Measurements from ENCODE around the gene DCHS1.

The DCHS1 gene

GRCh38 chr11:6655020-6655789, 404 bp downstream of the DCHS1 start:
- Histone ChIP-seq H4K20me1 (ENCODE audit: insufficient read depth) (no peaks in the 10 kb centered on the region), H3K4me2 (no peak overlapping the region), H3K36me3 (ENCODE audit: insufficient read depth) (no peaks in the 10 kb centered on the region), H3K79me2 (ENCODE audit: insufficient read depth, low read depth) (no peaks in the 10 kb centered on the region), H3K4me1 (ENCODE audit: low read depth, poor library complexity, severe bottlenecking) (no peaks in the 10 kb centered on the region), H2AFZ (ENCODE audit: low read depth) (no peak overlapping the region), H3K4me3 (IDR thresholded peaks at IDR 0.05; ENCODE audit: insufficient read depth, low read depth, low read length) (no peak overlapping the region), H3K27ac (no peak overlapping the region), H3K27me3 (ENCODE audit: insufficient read depth, low read depth) (no peaks in the 10 kb centered on the region), H3K9ac (no peak overlapping the region)
- TF ChIP-seq CTCF (conservative IDR thresholded peaks at IDR 0.05; ENCODE audit: low read depth, low read length), result no peak

DNA sequence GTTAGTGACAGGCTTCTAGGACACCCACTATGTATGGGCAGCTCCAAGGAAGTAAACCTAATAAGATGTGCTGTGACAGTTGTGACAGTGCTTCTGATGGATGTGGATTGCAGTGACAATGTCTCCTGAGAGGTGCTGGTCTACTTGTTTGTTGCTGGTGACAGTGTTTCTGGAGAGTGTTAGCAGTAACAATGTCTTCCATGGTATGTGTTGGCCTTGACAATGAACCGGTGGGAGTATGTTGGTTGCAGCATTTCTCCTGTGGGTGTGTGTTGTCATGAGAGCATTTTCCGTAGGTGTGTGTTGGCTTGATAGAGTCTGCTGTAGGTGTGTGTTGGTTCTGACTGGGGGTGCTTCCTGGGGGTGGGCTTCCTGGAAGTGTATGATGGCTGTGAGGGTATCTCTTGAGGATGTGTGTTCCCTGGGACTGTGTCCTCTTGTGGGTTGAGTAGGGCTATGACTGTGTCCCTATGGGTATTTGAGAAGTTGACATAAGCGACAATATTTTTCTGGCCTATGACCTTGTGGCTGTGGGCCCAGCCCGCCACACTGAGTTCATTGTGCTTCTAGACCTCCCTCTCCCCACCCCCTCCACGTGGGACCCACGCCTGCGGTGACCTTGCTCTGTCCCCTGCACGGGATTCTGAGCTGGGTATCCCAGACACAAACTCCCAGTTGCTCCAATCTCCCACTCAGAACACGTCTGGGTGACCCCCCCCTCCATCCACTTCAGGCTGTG, 1.2 kb downstream of the DCHS1 start:
- Histone ChIP-seq H3K79me2 (ENCODE audit: insufficient read depth, low read depth) (no peaks in the 10 kb centered on the region), H2AFZ (ENCODE audit: low read depth) (no peak overlapping the region), H3K4me2 (no peak overlapping the region), H3K4me3 (IDR thresholded peaks at IDR 0.05; ENCODE audit: insufficient read depth, low read depth, low read length) (no peak overlapping the region), H3K4me1 (ENCODE audit: low read depth, poor library complexity, severe bottlenecking) (no peaks in the 10 kb centered on the region), H3K9ac (no peak overlapping the region), H3K27me3 (ENCODE audit: insufficient read depth, low read depth) (no peaks in the 10 kb centered on the region), H3K36me3 (ENCODE audit: insufficient read depth) (no peaks in the 10 kb centered on the region), H4K20me1 (ENCODE audit: insufficient read depth) (no peaks in the 10 kb centered on the region), H3K27ac (no peak overlapping the region)
- no peak for TF ChIP-seq CTCF (conservative IDR thresholded peaks at IDR 0.05; ENCODE audit: low read depth, low read length)

GRCh38 chr11:6653656-6654055, 2.0 kb downstream of the DCHS1 start:
- no peak overlapping the region for H3K9ac ChIP-seq
- H4K20me1 ChIP-seq (ENCODE audit: insufficient read depth), result no peaks in the 10 kb centered on the region
- H3K4me1 ChIP-seq (ENCODE audit: low read depth, poor library complexity, severe bottlenecking), result no peaks in the 10 kb centered on the region
- H3K27ac ChIP-seq, result no peak overlapping the region
- TF ChIP-seq CTCF (conservative IDR thresholded peaks at IDR 0.05; ENCODE audit: low read depth, low read length), result no peak
- no peaks in the 10 kb centered on the region for H3K27me3 ChIP-seq (ENCODE audit: insufficient read depth, low read depth)
- H2AFZ ChIP-seq (ENCODE audit: low read depth), result no peak overlapping the region
- H3K4me2 ChIP-seq, result no peak overlapping the region
- no peak overlapping the region for H3K4me3 ChIP-seq (IDR thresholded peaks at IDR 0.05; ENCODE audit: insufficient read depth, low read depth, low read length)
- H3K36me3 ChIP-seq (ENCODE audit: insufficient read depth), result no peaks in the 10 kb centered on the region
- H3K79me2 ChIP-seq (ENCODE audit: insufficient read depth, low read depth), result no peaks in the 10 kb centered on the region

- Histone ChIP-seq H2AFZ (ENCODE audit: low read depth) (no peak overlapping the region), H3K9ac (no peak overlapping the region), H3K27me3 (ENCODE audit: insufficient read depth, low read depth) (no peaks in the 10 kb centered on the region), H3K4me3 (IDR thresholded peaks at IDR 0.05; ENCODE audit: insufficient read depth, low read depth, low read length) (no peak overlapping the region), H4K20me1 (ENCODE audit: insufficient read depth) (no peaks in the 10 kb centered on the region), H3K27ac (no peak overlapping the region), H3K36me3 (ENCODE audit: insufficient read depth) (no peaks in the 10 kb centered on the region), H3K79me2 (ENCODE audit: insufficient read depth, low read depth) (no peaks in the 10 kb centered on the region), H3K4me2 (no peak overlapping the region), H3K4me1 (ENCODE audit: low read depth, poor library complexity, severe bottlenecking) (no peaks in the 10 kb centered on the region)
- no peak for TF ChIP-seq CTCF (conservative IDR thresholded peaks at IDR 0.05; ENCODE audit: low read depth, low read length)
These were observed 2.5 kb downstream of the DCHS1 start for GRCh38 chr11:6653097-6653496.

Data from KMS-11 (cell line).